Endothelial cell of umbilical vein (primary cell): ENCODE results near the gene NELL2.

Source experiments
- CTCF ChIP-seq, 2 donors: IDR thresholded peaks; 1 replicate in 1 of 2; 2 replicates in 1 of 2; pipeline ENCODE4 v1.5.1; 2011; ENCODE audit warnings: low read length in 2 of 2, mild to moderate bottlenecking in 2 of 2, moderate library complexity in 2 of 2, control low read depth in 1 of 2, inconsistent platforms in 1 of 2, low read depth in 1 of 2; ENCODE audit not compliant: insufficient read depth in 1 of 2; ENCODE audit errors: extremely low read depth in 1 of 2
- EZH2 ChIP-seq: IDR thresholded peaks from 2 replicates; pipeline ENCODE4 v1.6.1; 2012; ENCODE audit warnings: borderline replicate concordance, low read depth, mild to moderate bottlenecking, moderate library complexity, low read length, inconsistent platforms; ENCODE audit not compliant: severe bottlenecking
- GATA2 ChIP-seq: IDR thresholded peaks from 2 replicates; pipeline ENCODE4 v1.7.0; 2011; ENCODE audit warnings: low read depth, mild to moderate bottlenecking, moderate library complexity, mixed read lengths, low read length; ENCODE audit not compliant: insufficient read length, insufficient read depth
- MAX ChIP-seq: IDR thresholded peaks from 2 replicates; pipeline ENCODE4 v1.6.1; 2011; ENCODE audit not compliant: insufficient read depth, insufficient read length
- POLR2A ChIP-seq: IDR thresholded peaks from 2 replicates; pipeline ENCODE4 v1.6.1; 2012; ENCODE audit warnings: low read depth, mild to moderate bottlenecking, control low read depth, low read length
- POLR2AphosphoS5 ChIP-seq: IDR thresholded peaks from 2 replicates; pipeline ENCODE4 v1.6.1; 2012; ENCODE audit warnings: low read depth, mild to moderate bottlenecking, control low read depth, low read length, moderate library complexity; ENCODE audit not compliant: insufficient read depth

GRCh38 chr12:44546060-44546459 is 330.1 kb downstream of the NELL2 start:
- no peak for TF ChIP-seq CTCF (IDR thresholded peaks at IDR 0.05; ENCODE audit: extremely low read depth in 1 of 2, insufficient read depth in 1 of 2, low read depth in 1 of 2, low read length in 2 of 2)
- no peak for TF ChIP-seq EZH2
- TF ChIP-seq POLR2A: no peak
- TF ChIP-seq GATA2: no peak
- no peak for TF ChIP-seq MAX
- TF ChIP-seq POLR2AphosphoS5: no peak
